T47D (cell line): ENCODE measurements around the gene ADD3.

ENCODE experiments used
- DNase-seq, 2 experiments: peaks; one replicate each; pipeline versions ENCODE4 v3.0.0 to v3.0.0-alpha.2; 2011 to 2012; ENCODE audit warnings: low read depth in 1 of 2, low spot score in 1 of 2
- JUND ChIP-seq: IDR thresholded peaks from 2 replicates; pipeline ENCODE4 v1.6.1; 2012; ENCODE audit warnings: low read depth
- in situ Hi-C: cut with HindIII; loops from 2 replicates; pipeline ENCODE4 v1.10.0; 2016; ENCODE audit warnings: low sequenced_read_pairs, low pct_unique_long_range_greater_than_20kb

The ADD3 gene

GRCh38 chr10:110168601-110169481, 161.1 kb downstream of the ADD3 start:
- TF ChIP-seq JUND: no peak
- no peak for DNase-seq
- in situ Hi-C loops: no loop called here

GRCh38 chr10:110169586-110169985, 161.8 kb downstream of the ADD3 start:
- no peak for TF ChIP-seq JUND
- in situ Hi-C loops: no loop called here
- DNase-seq: no peak

GRCh38 chr10:110170142-110170971, 162.6 kb downstream of the ADD3 start:
- no peak for DNase-seq
- no peak for TF ChIP-seq JUND
- in situ Hi-C loops: no loop called here

GRCh38 chr10:110171032-110171431, 163.2 kb downstream of the ADD3 start:
- DNase-seq: no peak
- TF ChIP-seq JUND: no peak
- in situ Hi-C loops: no loop called here

- TF ChIP-seq JUND: no peak
- in situ Hi-C loops: no loop called here
- no peak for DNase-seq
These were observed 164.4 kb downstream of the ADD3 start for GRCh38 chr10:110172155-110172554.

- in situ Hi-C loops: no loop called here
- DNase-seq: no peak
- TF ChIP-seq JUND: no peak
These were observed 166.4 kb downstream of the ADD3 start for GRCh38 chr10:110174201-110174600.

GRCh38 chr10:110174816-110175215, 167.0 kb downstream of the ADD3 start:
- TF ChIP-seq JUND: no peak
- DNase-seq: no peak
- in situ Hi-C loops: no loop called here

- TF ChIP-seq JUND: no peak
- in situ Hi-C loops: no loop called here
- DNase-seq: no peak
These were observed 167.6 kb downstream of the ADD3 start for GRCh38 chr10:110175406-110175805.

- DNase-seq: no peak
- no peak for TF ChIP-seq JUND
- in situ Hi-C loops: no loop called here
These were observed 168.6 kb downstream of the ADD3 start for GRCh38 chr10:110176141-110177030.

GRCh38 chr10:110179220-110179619, 171.4 kb downstream of the ADD3 start:
- DNase-seq: no peak
- TF ChIP-seq JUND: no peak
- in situ Hi-C loops: no loop called here

- no peak for DNase-seq
- TF ChIP-seq JUND: no peak
- in situ Hi-C loops: no loop called here
These were observed 173.7 kb downstream of the ADD3 start for GRCh38 chr10:110181451-110181850.

- TF ChIP-seq JUND: no peak
- in situ Hi-C loops: no loop called here
- DNase-seq: peak in 1 of 2 experiments; percentile 49
These were observed 174.1 kb downstream of the ADD3 start for GRCh38 chr10:110181911-110182310.
